Thyroid gland (tissue), 4 donors: Measurements from ENCODE around the gene ESYT2.

ENCODE experiments used
- CTCF ChIP-seq, 6 experiments: fragments of 200-600 bp in 3 of 6; fragments of 450-650 bp in 3 of 6; sonication (generic) in 3 of 6; IDR thresholded peaks; one replicate each; pipeline ENCODE4 v1.5.1; 2016 to 2019; ENCODE audit warnings: antibody characterized with exemption in 6 of 6, mild to moderate bottlenecking in 2 of 6, inconsistent platforms in 1 of 6, moderate library complexity in 1 of 6
- POLR2A ChIP-seq, 2 donors: fragments of 450-650 bp; IDR thresholded peaks; one replicate each; pipeline ENCODE4 v1.6.1; 2017; ENCODE audit warnings: antibody characterized with exemption in 2 of 2, mild to moderate bottlenecking in 2 of 2, moderate library complexity in 1 of 2

GRCh38 chr7:158733775-158734494, 95.4 kb downstream of the ESYT2 start:
- TF ChIP-seq POLR2A (IDR thresholded peaks at IDR 0.05): no peak
- no peak for TF ChIP-seq CTCF (IDR thresholded peaks at IDR 0.05)
